Caco-2 (cell line): ENCODE results near the gene RSPH6A. TPM values are rescaled to one million over a fixed set of nuclear protein-coding genes. Genes with fewer than 3 reads are reported as not detected.

ENCODE experiments used
- BruUV-seq: library from RNA; stranded (reverse); fragments of 400-500 nt; replicated peaks from 2 replicates; lab custom pipeline; 2021; lab: Mats Ljungman, UMichigan
- CTCF ChIA-PET: fragments of 300-600 bp; sonication (Branson Sonifier 250); formaldehyde crosslinking; loops from one replicate; lab custom pipeline; 2022; ENCODE audit warnings: antibody characterized with exemption; lab: Charles Lee
- POLR2A ChIA-PET: fragments of 300-600 bp; sonication (Branson Sonifier 250); formaldehyde crosslinking; loops from one replicate; lab custom pipeline; 2022; ENCODE audit warnings: antibody characterized with exemption; lab: Charles Lee
- DNase-seq, 2 experiments: peaks; one replicate each; pipeline versions ENCODE4 v3.0.0 to v3.0.0-alpha.2; 2020 to 2022
- H3K27me3 ChIP-seq: replicated peaks from 2 replicates; pipeline ENCODE4 v1.6.0; 2011; ENCODE audit warnings: low read length; ENCODE audit not compliant: control insufficient read depth, insufficient read depth
- H3K36me3 ChIP-seq: 2 replicates; pipeline ENCODE4 v1.5.1; 2011; ENCODE audit warnings: low read length; ENCODE audit not compliant: control insufficient read depth, insufficient read depth
- H3K4me1 ChIP-seq: fragments of 250-450 bp; sonication (Bioruptor Pico); 2 replicates; pipeline ENCODE4 v1.5.1; 2020; ENCODE audit warnings: mild to moderate bottlenecking
- H3K4me3 ChIP-seq: 2 replicates; pipeline ENCODE4 v1.5.1; 2011; ENCODE audit warnings: low read depth, mild to moderate bottlenecking, control low read depth, low read length
- H3K9me3 ChIP-seq: fragments of 250-450 bp; sonication (Bioruptor Pico); 2 replicates; pipeline ENCODE4 v1.5.1; 2020; ENCODE audit warnings: mild to moderate bottlenecking, moderate library complexity
- H3K27ac Mint-ChIP-seq: one replicate; pipeline ENCODE4 v1.8.0; 2022; ENCODE audit warnings: mixed read lengths; ENCODE audit not compliant: unreplicated experiment
- H3K27me3 Mint-ChIP-seq: one replicate; pipeline ENCODE4 v1.8.0; 2022; ENCODE audit warnings: mixed read lengths; ENCODE audit not compliant: insufficient read depth, unreplicated experiment
- H3K36me3 Mint-ChIP-seq: one replicate; pipeline ENCODE4 v1.8.0; 2022; ENCODE audit warnings: mild to moderate bottlenecking, mixed read lengths; ENCODE audit not compliant: insufficient read depth, unreplicated experiment
- H3K4me1 Mint-ChIP-seq: one replicate; pipeline ENCODE4 v1.8.0; 2022; ENCODE audit warnings: low read depth, mixed read lengths; ENCODE audit not compliant: unreplicated experiment
- H3K4me3 Mint-ChIP-seq: one replicate; pipeline ENCODE4 v1.8.0; 2022; ENCODE audit warnings: mild to moderate bottlenecking, moderate library complexity, mixed read lengths; ENCODE audit not compliant: unreplicated experiment
- H3K9me3 Mint-ChIP-seq: one replicate; pipeline ENCODE4 v1.8.0; 2022; ENCODE audit warnings: mixed read lengths; ENCODE audit not compliant: unreplicated experiment
- intact Hi-C: fragments of 100-400 bp; cut with micrococcal nuclease; formaldehyde crosslinking; loops from one replicate; pipeline ENCODE4 v1.10.0; 2022; ENCODE audit not compliant: unreplicated experiment
- total RNA-seq: library from RNA; stranded (reverse); gene quantifications from 2 replicates; pipeline ENCODE4 v1.2.3, GENCODE V29; 2022
- TF ChIP-seq, protein P1 (sequence below), 2 experiments: fragments of 200-600 bp in 1 of 2; IDR thresholded peaks; 1 replicate in 1 of 2; 2 replicates in 1 of 2; pipeline versions ENCODE4 v1.5.1 to v1.8.0; 2011 to 2022; ENCODE audit warnings: antibody characterized with exemption in 1 of 2, control low read depth in 1 of 2, inconsistent platforms in 1 of 2, low read depth in 1 of 2, low read length in 1 of 2, mild to moderate bottlenecking in 1 of 2, moderate library complexity in 1 of 2; ENCODE audit not compliant: insufficient read depth in 1 of 2, severe bottlenecking in 1 of 2, unreplicated experiment in 1 of 2

RSPH6A gene
- total RNA-seq, 1 experiment from 2014 or later: 0.23 TPM

DNA sequence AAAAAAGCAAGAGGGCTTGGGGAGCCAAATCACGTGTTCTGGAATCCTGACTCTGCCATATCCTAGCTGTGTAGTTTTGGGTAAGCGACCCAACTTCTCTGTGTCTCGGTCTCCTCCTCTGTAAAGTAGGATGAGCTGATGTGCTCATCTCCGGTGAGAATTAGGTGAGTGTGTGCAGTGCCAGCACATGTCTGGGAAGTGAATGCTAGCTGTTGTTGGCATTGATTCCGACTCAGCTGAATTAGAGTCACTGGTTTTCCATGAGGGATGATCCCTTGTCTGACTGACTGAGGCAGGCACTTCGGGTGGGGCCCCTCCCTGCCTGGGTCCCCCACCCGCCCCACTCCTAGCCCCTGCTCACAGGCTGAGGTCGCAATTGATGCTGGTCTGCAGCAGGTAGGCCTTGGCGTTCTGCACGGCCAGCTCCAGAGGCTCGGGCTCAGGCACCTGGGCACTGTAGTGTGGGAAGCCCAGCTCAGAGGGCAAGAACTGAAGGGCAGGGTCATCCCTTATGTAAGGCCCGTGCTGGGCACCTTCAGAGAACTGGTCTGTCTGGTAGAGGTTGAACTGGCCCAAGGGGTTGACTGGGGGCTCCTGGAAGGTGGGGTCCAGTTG lies 835 bp downstream of the RSPH6A start:
- Histone ChIP-seq H3K36me3 (no peaks in the 10 kb centered on the region; the same call in 1 of the 2 replicates), H3K4me1 (peaks cover 6% of the 10 kb centered on the region; the same call in 1 of the 2 replicates), H3K4me3 (no peak overlapping the region), H3K27me3 (no peaks in the 10 kb centered on the region), H3K9me3 (no peaks in the 10 kb centered on the region)
- DNase-seq: no peak
- H3K36me3 Mint-ChIP-seq: peaks cover 45% of the 10 kb centered on the region
- no peak overlapping the region for H3K27ac Mint-ChIP-seq
- ChIA-PET CTCF (interaction anchor here (0.9 to 2.6 kb wide), 3 partner anchors 10 to 29 kb away, joined by 3 to 11 read pairs (median 4); no protein-coding TSS in a partner anchor), POLR2A (no interaction called here)
- H3K4me1 Mint-ChIP-seq: peaks cover 10% of the 10 kb centered on the region
- intact Hi-C loops: loop anchor here (10.0 kb wide), 1 partner anchor 201 kb away; no protein-coding TSS in a partner anchor
- no peaks in the 10 kb centered on the region for H3K9me3 Mint-ChIP-seq
- TF ChIP-seq, protein P1, sequence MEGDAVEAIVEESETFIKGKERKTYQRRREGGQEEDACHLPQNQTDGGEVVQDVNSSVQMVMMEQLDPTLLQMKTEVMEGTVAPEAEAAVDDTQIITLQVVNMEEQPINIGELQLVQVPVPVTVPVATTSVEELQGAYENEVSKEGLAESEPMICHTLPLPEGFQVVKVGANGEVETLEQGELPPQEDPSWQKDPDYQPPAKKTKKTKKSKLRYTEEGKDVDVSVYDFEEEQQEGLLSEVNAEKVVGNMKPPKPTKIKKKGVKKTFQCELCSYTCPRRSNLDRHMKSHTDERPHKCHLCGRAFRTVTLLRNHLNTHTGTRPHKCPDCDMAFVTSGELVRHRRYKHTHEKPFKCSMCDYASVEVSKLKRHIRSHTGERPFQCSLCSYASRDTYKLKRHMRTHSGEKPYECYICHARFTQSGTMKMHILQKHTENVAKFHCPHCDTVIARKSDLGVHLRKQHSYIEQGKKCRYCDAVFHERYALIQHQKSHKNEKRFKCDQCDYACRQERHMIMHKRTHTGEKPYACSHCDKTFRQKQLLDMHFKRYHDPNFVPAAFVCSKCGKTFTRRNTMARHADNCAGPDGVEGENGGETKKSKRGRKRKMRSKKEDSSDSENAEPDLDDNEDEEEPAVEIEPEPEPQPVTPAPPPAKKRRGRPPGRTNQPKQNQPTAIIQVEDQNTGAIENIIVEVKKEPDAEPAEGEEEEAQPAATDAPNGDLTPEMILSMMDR (IDR thresholded peaks at IDR 0.05; ENCODE audit: insufficient read depth in 1 of 2, low read depth in 1 of 2, low read length in 1 of 2, severe bottlenecking in 1 of 2, unreplicated experiment in 1 of 2): no peak
- H3K4me3 Mint-ChIP-seq: no peak overlapping the region
- BruUV-seq: no TSS peak
- no peaks in the 10 kb centered on the region for H3K27me3 Mint-ChIP-seq

DNA sequence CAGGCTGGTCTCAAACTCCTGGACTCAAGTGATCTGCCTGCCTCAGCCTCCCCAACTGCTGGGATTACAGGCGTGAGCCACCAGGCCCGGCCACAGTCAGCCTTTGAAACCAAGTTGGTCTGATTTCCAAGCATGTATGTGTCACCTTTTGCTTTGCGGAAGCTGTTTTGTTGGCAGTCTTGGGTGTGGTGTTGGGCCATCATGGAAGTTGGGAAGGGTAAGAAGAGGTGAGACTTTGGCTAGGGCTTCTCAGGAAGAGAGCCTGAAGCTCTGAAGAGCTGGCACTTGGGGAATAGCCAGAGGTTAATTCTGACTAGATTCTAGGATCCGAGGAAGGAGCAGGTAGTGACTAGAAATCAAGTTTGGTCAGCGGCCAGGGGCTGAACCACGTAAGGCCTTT lies 2.8 kb downstream of the RSPH6A start:
- no peak overlapping the region for H3K27ac Mint-ChIP-seq
- no peaks in the 10 kb centered on the region for H3K4me1 ChIP-seq
- intact Hi-C loops: loop anchor here (10.0 kb wide), 1 partner anchor 203 kb away; no protein-coding TSS in a partner anchor
- no peaks in the 10 kb centered on the region for H3K27me3 ChIP-seq
- ChIA-PET CTCF (interaction anchor here (1.2 to 2.6 kb wide), 2 partner anchors 13 to 51 kb away, joined by 3 to 11 read pairs; partner anchors contain the start of gene SYMPK), POLR2A (no interaction called here)
- no peaks in the 10 kb centered on the region for H3K27me3 Mint-ChIP-seq
- no peak overlapping the region for H3K4me3 ChIP-seq
- no TSS peak for BruUV-seq
- no peak overlapping the region for H3K4me3 Mint-ChIP-seq
- H3K36me3 Mint-ChIP-seq: peaks cover 29% of the 10 kb centered on the region
- no peaks in the 10 kb centered on the region; the same call in 1 of the 2 replicates for H3K36me3 ChIP-seq
- no peak for DNase-seq
- no peaks in the 10 kb centered on the region for H3K9me3 Mint-ChIP-seq
- no peaks in the 10 kb centered on the region for H3K9me3 ChIP-seq
- peaks cover under 1% of the 10 kb centered on the region for H3K4me1 Mint-ChIP-seq
- TF ChIP-seq, protein P1 (IDR thresholded peaks at IDR 0.05; ENCODE audit: insufficient read depth in 1 of 2, low read depth in 1 of 2, low read length in 1 of 2, severe bottlenecking in 1 of 2, unreplicated experiment in 1 of 2): no peak

GRCh38 chr19:45809643-45810159 lies 5.4 kb downstream of the RSPH6A start:
- BruUV-seq: no TSS peak
- Histone ChIP-seq H3K4me3 (no peak overlapping the region), H3K9me3 (no peaks in the 10 kb centered on the region), H3K36me3 (no peaks in the 10 kb centered on the region; the same call in 1 of the 2 replicates), H3K4me1 (no peaks in the 10 kb centered on the region), H3K27me3 (no peaks in the 10 kb centered on the region)
- H3K9me3 Mint-ChIP-seq: no peaks in the 10 kb centered on the region
- TF ChIP-seq, protein P1 (IDR thresholded peaks at IDR 0.05; ENCODE audit: insufficient read depth in 1 of 2, low read depth in 1 of 2, low read length in 1 of 2, severe bottlenecking in 1 of 2, unreplicated experiment in 1 of 2): no peak
- no peak overlapping the region for H3K4me3 Mint-ChIP-seq
- DNase-seq: no peak
- H3K27me3 Mint-ChIP-seq: no peaks in the 10 kb centered on the region
- intact Hi-C loops: loop anchor here (10.0 kb wide), 1 partner anchor 205 kb away; no protein-coding TSS in a partner anchor
- CTCF ChIA-PET: no interaction called here
- peaks cover 11% of the 10 kb centered on the region for H3K36me3 Mint-ChIP-seq
- no peak overlapping the region for H3K27ac Mint-ChIP-seq
- POLR2A ChIA-PET: no interaction called here
- no peaks in the 10 kb centered on the region for H3K4me1 Mint-ChIP-seq
